Measurements from ENCODE around the gene ARSG.

- TF ChIP-seq EZH2 (IDR thresholded peaks at IDR 0.05; ENCODE audit: borderline replicate concordance, low read length) (no peak), CTCF (IDR thresholded peaks at IDR 0.05; ENCODE audit: low read length) (no peak)
Observed at GRCh38 chr17:68468334-68468733, 177.0 kb downstream of the ARSG start.

All from OCI-LY1 (cell line).